ENCODE results near the gene RGS14. TPM values are rescaled to one million over a fixed set of nuclear protein-coding genes. Genes with fewer than 3 reads are reported as not detected.
A peak's percentile ranks its signal among the peaks of the same experiment; 100 is the strongest.
"Not testable (repeated sequence)": the region's sequence is repeated elsewhere in the genome, so short reads cannot be mapped to it uniquely, and the experiment has no call there.

RGS14 gene
- total RNA-seq, 1 experiment from 2014 or later: 26.2 TPM

DNA sequence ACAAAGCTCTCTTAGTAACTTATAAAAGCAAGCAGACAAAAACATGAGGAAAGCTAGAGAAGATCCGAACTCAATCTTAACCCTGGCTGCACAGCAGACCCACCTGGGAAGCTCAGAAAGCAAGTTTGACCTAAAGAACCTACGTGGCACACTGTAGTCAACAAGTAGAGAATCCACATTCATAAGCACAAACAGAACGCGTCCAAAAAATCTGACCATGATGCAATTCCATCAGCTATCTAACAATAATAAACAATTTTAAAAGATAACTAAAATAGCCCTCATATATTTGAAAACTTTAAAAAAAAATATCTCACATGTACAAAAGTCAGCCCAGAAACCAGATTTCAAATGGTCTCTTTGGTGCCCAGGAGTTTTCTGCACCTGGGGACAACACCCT, 10.9 kb upstream of the RGS14 start:
- DNase-seq (ENCODE audit: low spot score): no peak

DNA sequence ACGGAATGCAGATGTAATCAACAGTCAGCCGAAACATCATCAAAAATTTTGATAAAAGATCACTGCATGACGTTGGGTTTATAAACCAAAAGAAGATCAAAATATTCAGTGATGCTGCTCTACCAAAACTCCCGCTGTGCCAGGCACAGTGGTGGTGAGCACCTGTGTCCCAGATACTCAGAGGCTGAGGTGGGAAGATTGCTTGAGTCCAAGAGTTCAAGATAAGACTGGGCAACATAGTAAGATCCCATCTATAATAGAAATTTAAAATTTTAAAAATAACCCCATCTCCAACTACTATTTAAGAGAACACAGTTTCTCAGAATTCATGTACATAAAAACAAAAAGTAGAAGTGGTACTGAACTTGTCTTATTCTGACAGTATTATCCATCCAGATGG, 10.0 kb upstream of the RGS14 start:
- DNase-seq (ENCODE audit: low spot score): no peak

DNA sequence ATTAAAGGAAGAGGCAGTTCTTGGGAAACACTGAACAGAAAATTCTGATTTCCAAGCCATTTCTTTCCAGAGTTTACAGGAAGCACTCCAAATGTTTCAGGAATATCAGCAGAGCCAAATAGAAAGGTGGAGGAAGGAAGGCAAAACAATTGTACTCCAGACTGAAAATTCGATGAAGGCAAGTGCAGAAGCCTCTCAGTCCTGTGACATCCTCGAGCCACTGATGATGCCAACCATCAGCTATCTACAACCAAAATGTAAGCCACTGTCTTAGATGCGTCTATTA, 8.4 kb upstream of the RGS14 start:
- no peak for DNase-seq (ENCODE audit: low spot score)

DNA sequence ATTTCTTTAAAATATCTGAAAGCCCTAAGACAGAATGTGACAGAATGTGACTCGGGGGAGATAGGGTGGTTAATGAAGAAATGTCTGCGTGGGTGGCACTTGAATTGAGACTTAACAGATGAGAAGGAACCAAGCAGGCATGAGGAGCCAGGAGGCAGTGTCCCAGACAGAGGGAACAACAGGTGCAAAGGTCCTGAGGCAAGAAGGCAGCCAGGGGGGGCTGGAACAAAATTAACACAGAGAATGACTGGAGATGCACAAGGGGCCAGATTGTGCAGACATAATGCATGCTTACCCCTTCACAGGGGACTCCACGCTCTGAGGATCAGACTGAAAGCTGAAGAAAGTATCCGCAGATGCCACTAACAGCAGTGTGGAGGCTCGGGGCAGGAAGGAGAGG, 8.0 kb upstream of the RGS14 start:
- DNase-seq (ENCODE audit: low spot score): no peak

DNA sequence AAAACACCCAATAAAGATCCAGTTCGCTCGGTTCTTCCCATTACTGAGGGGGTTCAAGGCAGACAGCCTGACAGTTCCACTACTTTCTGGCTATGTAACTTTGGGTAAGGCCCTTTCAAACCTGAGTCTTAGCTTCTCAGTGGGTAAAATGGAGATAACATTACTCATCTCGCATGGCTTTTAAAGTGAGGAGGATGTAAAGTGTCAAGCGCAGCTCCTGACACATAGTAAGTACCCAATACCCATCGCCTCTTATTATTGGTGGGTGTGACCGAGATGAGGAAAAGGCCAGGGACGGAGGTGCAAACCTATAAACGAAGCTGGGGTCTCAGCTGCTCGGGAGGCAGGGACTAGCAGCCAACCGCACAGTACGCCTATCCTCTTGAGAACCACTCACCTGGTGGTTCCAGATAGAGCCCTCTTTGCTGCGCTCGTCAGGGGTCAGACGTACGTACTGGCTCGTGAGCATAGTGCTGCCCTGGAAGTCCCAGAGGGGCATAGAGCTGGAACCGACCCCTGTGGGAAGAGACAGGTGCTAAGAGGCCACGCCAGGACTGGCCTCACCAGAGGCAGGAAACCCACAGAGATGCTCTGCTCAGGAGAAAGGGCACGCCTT, 6.8 kb upstream of the RGS14 start:
- DNase-seq (ENCODE audit: low spot score): no peak

DNA sequence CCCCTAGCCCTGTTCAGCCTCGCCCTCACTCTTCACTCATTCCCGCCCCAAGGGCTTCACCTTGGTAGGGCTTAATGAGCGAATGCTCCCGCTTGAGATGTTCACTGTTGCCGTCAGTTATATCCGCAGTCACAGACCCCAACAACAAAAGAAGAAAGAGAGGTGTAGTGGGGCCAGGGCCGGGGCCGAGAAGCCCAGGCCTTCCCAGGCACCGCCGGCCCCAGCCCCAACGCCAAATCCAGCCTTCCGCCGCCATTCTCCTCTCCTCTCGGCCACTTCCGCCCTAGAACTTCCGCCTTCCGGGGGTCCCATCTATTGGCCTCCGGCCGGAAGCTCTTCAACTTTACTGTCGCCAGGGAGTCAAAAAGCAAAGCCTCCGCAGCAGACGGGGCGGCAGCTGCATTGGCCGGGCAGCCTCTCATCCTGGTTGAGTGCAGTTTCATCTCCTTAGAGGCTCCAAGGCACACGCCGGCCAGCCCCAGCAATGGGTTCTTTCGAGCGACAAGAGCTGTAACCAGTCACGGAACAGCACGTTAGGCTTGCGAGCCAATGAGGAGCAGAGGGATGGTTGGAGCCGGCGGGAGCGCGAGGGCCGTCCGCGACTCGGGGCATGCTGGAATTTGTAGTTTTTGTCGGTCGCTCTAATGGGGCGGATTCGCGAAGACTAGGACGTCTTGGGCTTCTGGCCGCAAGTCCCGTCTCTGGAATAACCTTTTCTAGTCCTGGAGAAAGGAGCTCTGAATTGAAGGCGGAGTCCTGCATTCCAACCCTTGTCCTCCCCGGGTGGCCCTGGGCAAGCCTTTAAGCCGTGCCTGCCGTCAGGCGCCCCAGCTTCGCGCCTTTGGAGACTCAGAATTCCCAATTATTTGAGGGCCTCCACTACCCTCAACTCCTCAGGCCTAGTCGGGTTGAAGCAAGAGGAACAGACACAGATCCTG, 6.1 kb upstream of the RGS14 start, which contains the start of gene LMAN2:
TSS of gene LMAN2 (minus strand) at position 277 of the 938 bp plus-strand sequence. CDS start at position 256, 21 bp downstream.
- peak; percentile 99 for DNase-seq (ENCODE audit: low spot score)

DNA sequence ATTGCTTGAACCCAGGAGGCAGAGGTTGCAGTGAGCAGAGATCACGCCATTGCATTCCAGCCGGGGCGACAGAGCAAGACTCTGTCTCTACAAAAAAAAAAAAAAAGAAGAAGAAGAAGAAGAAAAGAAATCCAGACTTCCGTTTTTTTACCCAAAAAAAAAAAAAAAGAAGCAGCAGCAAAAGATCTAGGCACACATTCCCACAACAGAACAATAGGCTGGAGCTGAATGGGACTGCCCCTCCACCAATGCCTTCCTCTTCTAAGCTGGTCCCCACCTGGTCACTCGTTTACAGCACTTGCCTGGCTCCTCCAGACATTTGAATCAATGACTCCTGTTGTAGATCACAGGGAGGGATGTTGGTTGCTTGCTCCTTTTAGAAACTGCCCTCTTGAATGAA, 4.6 kb upstream of the RGS14 start:
- no peak for DNase-seq (ENCODE audit: low spot score)

DNA sequence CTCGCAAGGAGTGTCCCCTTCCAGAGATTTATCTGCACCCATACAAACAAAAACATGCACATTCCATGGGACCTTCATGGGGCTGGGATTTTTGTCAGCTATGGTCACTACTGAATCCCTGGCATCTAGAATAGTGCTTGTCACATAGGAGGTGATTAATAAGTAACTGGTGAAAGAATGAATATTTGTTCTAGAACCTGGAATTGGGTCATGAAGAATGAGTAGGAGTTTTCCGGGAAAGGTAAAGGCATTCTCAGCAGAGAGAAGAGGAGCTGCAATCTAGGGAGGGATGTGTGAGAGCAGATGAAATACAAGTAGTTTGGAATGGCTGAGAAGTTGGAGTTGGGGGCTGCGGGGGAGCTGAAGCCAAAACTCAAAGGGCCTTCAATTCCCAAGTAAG, 3.5 kb upstream of the RGS14 start:
- no peak for DNase-seq (ENCODE audit: low spot score)

DNA sequence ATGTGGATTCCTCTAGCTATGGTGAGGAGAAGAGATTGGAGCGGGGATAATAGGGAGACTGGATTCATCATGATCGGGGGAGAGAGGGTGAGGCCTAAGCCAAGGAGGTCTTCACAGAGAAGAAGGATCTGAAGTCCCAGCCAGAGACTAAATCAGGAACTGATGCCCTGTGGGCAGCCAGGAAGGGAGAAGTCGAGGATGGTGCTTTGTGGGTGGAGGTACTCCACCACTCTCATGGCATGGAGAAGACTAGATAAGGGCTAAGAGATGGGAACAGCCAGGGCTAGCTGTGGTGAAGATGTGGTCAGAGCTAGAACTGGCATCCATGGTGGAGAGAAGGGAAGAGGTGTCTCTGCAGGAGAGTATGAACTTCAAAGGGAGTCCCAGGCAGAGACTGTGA, 3.0 kb upstream of the RGS14 start:
- no peak for DNase-seq (ENCODE audit: low spot score)

DNA sequence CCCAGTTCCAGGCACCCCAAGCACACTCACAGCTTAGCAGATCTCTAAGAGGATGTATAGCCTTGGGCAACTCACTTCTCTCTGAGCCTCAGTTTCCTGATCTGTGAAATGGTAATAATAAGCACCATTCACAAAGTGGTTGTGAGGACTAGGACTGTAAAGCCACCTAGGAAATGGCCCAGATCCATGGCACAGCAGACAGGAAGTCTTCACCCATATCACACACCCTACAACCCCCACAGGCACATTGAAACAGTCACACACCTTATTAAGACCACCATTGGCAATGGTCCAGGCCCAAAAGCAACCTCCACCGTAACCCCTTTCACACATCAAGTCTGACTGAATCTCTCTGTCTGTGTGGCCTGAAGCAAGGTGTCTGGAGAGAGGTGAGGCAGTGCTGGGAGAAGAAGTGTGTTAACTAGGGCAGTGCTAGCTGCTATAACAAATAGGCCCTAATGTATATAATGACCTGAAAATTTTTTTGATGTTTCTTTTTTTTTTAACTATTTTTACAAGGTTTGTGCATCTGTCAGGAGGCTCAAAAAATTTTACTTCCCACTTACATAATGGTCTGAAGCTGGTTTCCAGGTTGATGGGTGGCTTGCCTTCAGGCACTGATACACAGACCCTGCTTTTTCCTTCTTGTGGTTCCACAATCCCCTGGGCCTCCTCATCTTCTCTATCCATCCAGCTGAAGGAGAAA, 2.4 kb upstream of the RGS14 start:
- DNase-seq (ENCODE audit: low spot score): no peak

DNA sequence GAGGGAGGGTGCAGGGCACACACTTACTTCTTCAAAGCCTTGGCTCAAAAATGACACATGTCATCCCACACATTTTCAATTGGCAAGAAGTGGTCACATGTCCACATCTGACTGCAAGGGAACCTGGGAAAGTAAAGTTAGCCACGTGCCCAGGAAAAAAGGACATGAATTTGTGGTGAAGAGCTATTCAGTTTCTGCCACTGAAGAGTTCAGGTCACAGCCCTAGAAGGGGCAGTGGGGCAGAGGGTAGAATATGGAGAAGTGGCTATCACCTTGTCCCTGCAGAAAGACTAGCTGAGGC, 1.9 kb upstream of the RGS14 start:
- no peak for DNase-seq (ENCODE audit: low spot score)

DNA sequence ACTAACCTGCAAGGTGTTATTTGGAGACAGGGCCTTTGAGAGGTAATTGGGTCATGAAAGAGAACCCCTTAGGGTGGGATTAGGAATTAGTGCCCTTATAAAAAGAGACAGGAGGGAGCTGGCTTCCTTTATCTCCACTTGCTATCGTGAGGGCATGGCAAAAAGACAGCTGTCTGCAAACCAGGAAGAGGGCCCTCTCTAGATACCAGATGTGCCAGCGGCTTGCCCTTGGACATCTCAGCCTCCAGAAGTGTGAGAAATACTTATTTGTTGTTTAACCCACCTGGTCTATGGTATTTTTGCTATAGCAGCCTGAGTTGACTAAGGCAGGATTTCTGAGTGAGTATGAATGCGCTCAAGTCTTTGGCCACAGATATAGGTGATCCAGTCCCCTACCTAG, 978 bp upstream of the RGS14 start:
- DNase-seq (ENCODE audit: low spot score): no peak

DNA sequence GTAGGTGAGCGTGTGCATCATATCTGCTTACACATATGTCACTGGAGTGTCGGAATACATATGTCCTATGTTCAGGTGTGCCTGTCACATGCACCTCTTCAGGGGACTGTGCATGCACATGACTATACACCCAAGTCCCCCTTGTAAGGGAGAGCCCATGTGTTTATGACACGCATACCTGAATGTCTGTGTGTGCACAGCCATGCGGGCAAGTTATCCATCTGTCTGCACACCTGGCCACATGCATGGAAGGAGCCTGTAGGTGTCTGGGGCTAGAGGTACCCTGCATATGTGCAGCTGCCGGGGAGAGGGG, 622 bp upstream of the RGS14 start:
- no peak for DNase-seq (ENCODE audit: low spot score)

DNA sequence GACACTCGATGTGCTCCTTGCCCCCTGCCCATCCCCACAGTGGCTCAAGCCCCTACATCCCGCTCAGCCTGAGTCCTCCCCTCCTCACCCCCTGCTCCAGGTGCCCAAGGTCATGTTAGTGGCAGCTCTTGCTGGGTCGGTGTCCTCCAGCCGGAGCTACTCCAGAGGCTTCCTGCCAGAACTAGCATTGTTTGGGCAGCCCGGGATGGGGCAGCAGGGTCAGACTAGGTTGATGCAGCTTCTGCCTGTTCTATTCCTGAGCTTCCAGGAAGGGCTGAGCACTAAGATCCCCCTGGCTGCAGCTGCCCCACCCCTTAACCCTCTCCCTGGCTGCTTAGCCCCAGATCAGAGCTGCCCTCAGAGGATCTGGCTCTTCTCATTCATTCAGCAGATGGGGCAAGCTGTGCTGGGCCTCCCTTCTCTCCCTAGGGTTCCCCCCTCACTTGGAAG, 671 bp downstream of the RGS14 start:
- DNase-seq (ENCODE audit: low spot score): no peak

DNA sequence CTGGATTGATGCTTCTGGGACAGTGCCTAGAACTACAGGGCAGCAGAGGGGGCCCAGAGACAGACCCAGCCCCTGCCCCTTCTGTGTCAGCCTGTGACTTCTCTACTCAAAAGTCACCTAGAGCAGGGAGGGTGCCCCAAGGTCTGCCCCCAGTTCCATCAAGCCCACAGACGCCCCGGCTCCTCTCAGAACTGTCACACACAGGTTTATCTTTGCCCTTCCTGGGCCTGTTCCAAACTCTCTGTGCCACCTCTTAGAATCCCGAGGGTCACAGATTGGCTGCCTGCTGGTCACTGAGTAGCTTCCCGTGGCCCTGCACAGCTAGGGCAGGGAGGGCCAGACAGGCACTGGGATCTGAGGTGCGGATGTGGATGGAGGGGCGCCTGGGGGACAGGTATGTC, 1.7 kb downstream of the RGS14 start:
- DNase-seq (ENCODE audit: low spot score): no peak

DNA sequence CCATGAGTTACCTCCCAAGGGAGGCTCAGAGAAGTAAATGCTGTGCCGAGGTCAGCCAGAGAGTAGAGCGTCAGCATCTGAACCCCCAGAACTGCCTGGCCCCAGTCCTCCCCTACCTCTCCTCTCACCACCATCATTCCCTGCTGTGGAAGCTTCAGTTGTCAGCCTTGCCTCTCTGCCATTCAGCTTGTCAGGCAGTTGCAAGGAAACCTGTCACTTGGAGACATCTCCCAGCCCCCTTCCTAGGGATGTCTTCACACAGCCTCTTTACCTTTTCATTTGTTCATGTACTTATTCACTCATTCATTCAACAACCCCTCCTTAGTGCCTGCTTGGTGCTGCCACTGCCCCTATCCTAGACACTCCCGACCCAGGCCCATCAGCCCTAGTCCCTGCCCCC, 2.1 kb downstream of the RGS14 start:
- no peak for DNase-seq (ENCODE audit: low spot score)

DNA sequence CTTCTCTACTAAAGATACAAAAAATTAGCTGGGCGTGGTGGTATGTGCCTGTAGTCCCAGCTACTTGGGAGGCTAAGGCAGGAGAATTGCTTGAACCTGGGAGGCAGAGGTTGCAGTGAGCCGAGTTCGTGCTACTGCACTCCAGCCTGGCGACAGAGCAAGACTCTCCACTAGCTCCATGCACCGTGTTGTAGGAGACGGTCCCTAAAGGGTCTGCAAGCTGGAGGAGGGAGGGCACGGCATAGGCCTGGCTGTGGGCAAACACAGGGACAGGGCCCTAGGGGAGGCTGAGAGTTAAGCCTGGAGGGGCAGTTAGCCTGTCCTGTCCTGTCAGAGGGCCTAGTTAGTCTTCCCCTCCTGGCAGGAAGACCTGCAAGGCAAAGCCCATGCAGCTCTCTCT, 3.0 kb downstream of the RGS14 start:
- not testable (repeated sequence) for DNase-seq (ENCODE audit: low spot score)

DNA sequence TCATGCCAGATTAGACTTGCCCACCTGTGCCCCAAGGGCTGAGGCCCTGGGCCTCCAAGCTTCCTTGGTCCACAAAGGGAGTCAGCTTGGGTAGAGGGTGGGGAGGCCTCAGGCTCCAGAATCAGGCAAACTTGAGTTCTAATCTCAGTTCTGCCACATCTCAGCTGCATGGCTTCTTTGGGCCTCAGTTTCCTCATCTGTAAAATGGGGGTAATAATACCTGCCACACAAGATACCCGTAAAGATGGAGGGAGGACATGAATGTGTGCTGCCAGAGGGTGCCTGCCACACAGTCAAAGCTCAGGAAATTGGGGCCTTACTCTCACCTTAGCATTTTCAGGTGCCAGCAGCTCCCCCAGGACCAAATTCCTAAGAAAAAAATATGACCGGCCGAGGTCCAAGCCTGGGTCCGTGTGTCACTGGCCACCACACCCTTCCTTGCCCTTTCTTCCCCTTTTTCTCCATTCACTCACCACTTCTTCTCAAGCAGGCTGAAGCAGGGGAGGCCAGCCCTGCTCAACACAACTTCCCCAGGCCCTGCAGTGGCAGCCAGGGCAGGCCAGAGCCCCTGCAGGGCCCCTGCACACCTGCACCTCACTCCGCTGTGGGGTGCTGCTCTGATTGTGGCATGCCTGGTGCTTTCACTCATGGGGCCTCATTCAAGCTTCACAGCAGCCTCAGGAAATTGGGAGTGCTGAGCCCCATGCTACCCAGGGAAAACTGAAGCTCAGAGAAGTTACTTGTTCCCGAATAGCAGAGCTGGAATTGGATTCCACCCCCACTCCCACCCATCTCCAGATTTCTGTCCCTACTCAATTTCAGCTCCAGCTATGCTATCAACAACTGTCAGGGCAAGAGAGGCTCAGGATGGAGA, 3.9 kb downstream of the RGS14 start:
- no peak for DNase-seq (ENCODE audit: low spot score)

DNA sequence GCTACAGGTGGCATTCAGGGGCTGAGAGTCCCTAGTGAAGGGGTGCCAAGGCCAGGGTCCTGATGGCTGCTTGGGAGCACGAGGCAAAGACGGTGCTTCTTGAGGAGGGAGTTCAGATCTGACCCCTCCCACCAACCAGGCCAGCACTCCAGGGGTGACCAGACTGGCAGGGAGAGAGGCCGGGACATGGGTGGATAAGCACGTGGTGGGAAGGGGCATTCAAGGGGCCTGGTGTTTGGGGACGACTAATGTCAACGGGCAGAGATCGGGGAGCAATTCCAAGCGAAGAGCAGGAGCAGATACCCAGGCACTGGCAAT, 4.5 kb downstream of the RGS14 start:
- DNase-seq (ENCODE audit: low spot score): no peak

DNA sequence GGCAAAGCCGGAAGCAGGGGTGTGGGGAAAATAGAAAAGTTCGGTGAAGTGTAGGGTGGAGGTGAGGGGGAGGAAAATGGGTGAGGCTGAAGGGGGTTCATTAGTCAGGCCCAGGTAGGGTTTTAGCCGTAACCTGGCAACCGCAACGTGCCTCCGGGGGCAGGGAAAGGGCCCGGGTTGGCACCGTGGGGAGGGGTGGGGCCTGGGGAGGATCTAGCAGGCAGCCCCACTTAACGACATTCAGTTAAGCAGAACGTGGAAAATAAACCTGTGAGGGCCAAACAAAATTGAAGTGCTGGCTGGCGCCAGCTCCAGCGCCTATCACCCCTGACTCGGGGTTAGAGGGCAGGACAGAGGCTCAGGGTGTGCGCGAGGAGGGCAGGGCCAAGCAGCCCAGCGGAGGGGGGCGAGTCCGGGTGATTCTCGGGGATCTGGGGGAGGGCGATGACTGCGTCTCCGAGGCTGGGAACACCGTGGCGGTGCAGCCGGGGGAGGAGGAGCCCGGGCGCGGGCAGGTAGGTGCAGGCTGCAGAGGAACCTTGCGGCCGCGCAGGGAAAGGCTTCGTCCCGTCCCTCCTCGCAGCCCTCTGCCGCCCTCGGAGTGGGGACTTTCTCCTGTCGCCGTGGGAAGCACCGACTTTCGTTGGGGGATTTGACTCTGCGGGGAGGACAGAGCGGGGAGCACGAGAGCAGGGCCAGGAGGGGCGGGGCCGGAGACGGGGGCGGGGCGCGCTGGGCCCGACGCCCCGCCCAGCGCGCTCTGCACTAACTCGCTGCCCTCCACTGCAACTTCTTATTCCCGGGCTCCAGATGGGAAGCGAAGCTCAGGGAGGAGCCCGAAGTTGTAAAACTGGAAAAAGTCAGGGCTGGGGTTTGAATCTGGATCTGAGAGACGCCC, 5.1 kb downstream of the RGS14 start:
- no peak for DNase-seq (ENCODE audit: low spot score)

DNA sequence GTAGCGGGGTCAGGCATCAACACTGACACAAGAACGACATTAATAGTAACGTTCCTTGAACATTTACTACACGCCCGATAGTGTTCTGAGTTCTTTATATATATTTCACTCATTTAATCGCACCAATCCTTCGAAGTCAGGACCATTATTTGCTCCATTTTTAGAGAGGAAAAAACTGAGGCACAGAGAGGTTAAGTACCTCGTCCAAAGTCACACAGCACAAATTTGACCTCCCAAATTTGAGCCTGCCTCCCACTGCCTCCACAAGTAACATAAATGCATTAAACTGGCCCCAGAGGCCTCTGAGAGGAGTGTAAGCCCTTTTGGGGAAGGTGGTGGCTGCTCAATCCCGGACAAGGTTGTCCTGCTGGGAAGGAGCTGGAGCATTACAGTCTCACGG, 5.8 kb downstream of the RGS14 start:
- DNase-seq (ENCODE audit: low spot score): no peak
